NOMO-1 (cell line): ENCODE data around the gene PTPRT.

Source experiments
- DNase-seq, 2 experiments: peaks; one replicate each; lab custom pipeline; 2025; ENCODE audit not compliant: unreplicated experiment in 2 of 2; lab: John Stamatoyannopoulos, UW

The PTPRT gene

DNA sequence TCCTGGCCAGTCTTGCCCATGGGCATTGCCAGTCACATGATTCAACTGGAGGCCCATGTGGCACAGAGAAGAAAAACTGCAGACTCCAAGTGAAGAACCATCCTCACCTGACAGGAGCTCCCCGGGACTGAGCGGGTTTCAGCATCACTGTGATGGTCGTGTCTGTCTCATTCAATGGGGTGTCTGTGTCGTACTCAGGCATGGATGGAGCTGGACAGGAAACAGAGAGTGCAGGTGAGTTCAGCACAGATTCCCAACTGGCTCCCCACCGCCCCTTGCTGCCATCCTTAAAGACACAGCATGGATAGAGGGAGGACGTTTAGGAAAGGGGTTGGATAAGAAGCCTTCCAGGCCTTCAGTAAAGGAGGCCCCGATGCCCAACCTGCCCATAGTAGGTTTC, 839.2 kb downstream of the PTPRT start:
- no peak for DNase-seq

GRCh38 chr20:42346189-42347170, 843.2 kb downstream of the PTPRT start:
- no peak for DNase-seq

DNA sequence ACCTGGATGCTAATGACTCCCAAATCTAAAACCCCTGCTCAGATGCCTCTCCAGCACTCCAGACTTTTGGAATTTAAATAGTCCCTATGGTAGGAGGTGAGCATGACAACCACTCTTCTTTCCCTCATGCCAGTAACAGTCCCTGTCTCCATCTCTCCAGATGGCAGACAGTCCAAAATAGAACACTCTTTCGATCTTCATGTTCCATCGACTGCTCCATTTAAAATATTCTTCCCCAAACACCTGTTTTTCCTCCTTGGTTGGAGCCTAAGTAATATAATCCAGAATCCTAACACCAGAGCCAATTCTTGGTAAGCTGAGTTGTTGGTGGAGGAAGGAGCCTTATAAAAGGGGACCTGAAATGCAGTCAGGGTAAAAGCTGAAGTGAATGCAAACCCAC, 848.1 kb downstream of the PTPRT start:
- DNase-seq, result no peak

- no peak for DNase-seq
These were observed 849.3 kb downstream of the PTPRT start for GRCh38 chr20:42340368-42340767.

GRCh38 chr20:42338294-42339201, 851.2 kb downstream of the PTPRT start:
- DNase-seq, result no peak

DNA sequence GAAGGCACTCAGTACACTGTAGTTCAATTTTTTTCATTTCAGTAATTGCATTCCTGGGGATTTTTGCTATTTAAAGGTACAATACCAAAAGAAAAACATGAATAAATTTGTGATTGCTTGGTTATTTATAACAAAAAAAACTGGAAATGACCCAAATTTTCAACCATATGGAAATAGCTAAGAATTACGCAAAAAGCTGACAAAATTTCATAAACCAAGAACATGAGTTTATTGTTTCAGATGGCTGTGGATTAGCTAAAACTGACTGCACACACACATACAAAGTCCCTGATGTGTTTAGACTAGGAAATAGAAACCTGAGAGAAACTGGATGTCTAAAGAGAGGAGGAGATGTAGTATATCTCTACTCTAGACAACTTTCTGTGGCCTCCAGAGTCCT, 853.1 kb downstream of the PTPRT start:
- DNase-seq, result no peak

GRCh38 chr20:42319252-42320013, 870.3 kb downstream of the PTPRT start:
- no peak for DNase-seq

- DNase-seq, result peak in 1 of 2 experiments; percentile 21
These were observed 876.0 kb downstream of the PTPRT start for GRCh38 chr20:42313704-42314103.

GRCh38 chr20:42309050-42309449, 880.7 kb downstream of the PTPRT start:
- no peak for DNase-seq

GRCh38 chr20:42308171-42308570, 881.5 kb downstream of the PTPRT start:
- DNase-seq, result no peak

GRCh38 chr20:42295592-42295991, 894.1 kb downstream of the PTPRT start:
- no peak for DNase-seq

- DNase-seq, result no peak
These were observed 894.7 kb downstream of the PTPRT start for GRCh38 chr20:42294976-42295375.

DNA sequence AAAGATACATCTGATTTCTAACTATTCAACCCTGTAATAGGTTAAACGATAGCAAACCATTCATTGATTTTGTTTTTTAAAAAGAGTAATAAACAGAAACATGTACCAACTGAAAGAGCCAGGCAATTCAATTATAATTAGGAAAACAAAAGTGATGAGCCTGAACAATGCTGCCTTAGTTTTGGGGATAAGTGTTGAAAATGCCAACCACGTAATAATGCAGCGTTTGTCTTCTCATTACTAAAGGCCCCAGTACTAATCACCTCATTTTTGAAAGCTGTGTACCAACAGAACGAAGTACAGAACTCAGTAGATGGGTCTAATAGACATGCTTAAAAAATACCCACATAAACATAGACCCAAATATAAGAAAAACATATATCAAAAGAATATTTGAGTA, 907.9 kb downstream of the PTPRT start:
- no peak for DNase-seq

DNA sequence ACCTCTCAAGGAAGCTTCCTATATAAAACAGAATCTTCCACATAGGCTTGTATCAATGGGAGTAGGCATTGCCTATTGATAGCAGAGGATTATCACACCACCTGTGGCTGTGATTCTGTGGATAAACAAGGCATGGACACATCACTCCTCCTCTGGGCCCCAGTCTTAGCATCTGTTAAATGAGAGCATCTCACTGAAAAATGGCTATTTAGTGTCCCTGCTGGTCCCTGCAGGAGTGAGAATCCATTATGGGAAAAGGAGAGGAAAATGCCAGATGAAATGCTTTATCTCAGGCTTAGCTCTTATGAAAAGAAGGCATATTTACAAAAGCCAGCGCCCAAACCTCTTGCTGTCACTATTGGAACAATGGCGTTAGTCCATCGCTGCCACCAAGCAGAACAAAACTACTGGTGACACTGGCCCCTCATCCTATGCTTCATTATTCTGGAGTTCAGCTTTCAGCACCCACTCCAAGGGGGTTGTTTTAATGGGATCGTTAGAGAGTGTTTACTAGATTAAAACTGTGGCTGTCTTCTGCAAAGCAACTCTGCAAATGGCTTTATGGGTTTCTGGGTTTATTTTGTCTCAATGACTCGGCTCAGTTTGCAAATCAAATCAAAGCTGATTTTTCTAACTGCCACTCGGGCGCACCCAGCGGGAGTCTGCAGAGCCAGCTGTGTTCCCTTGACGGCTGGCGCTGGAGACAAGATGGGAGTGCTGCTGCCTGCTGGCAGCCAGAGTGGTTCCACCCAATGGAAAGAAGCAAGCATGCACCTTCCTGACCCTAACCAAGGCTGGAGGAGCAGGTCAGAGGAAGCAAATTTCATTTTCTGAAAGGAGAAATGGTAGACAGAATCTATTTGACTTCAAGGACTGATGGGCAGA, 912.7 kb downstream of the PTPRT start:
- no peak for DNase-seq

DNA sequence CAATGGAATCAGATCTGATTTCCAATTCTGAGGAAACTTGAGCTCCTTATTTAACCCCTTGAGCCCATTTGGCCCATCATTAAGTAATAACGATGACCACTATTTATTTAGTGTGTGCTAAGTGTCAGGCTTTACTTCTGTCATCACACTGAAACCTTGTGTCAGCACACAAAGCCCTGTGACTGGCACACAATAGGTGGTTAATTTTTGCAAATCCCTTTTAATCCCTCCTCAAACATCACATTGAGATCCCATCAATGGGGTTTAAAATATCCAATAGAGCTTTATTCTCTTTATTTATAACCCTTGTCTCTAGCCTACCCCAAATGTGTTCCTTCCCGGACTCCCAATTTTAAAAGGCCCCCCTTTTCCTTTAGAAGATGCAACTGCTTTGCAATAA, 914.7 kb downstream of the PTPRT start:
- no peak for DNase-seq

- DNase-seq, result no peak
These were observed 917.2 kb downstream of the PTPRT start for GRCh38 chr20:42272516-42272915.

GRCh38 chr20:42270539-42270938, 919.2 kb downstream of the PTPRT start:
- no peak for DNase-seq

- no peak for DNase-seq
These were observed 921.8 kb downstream of the PTPRT start for GRCh38 chr20:42267793-42268384.

GRCh38 chr20:42261766-42262270, 927.9 kb downstream of the PTPRT start:
- no peak for DNase-seq
